Thyroid gland (tissue), 4 donors: ENCODE results near the gene TPBGL. TPM values are rescaled to one million over a fixed set of nuclear protein-coding genes. Genes with fewer than 3 reads are reported as not detected.

Experiments
- DNase-seq, 2 donors: peaks; one replicate each; pipeline ENCODE4 v3.0.0-alpha.2; 2019
- H3K27ac ChIP-seq, 3 donors: fragments of 200-600 bp; sonication (generic); 1 replicate in 2 of 3; 2 replicates in 1 of 3; pipeline ENCODE4 v1.5.1; 2016 to 2019; ENCODE audit warnings: mild to moderate bottlenecking in 1 of 3, moderate library complexity in 1 of 3
- H3K27me3 ChIP-seq: fragments of 200-600 bp; sonication (generic); one replicate; pipeline ENCODE4 v1.5.1; 2019
- H3K36me3 ChIP-seq, 2 donors: fragments of 200-600 bp; sonication (generic); one replicate each; pipeline ENCODE4 v1.5.1; 2016 to 2019
- H3K4me1 ChIP-seq, 2 donors: fragments of 200-600 bp; sonication (generic); one replicate each; pipeline ENCODE4 v1.5.1; 2017 to 2019
- H3K4me3 ChIP-seq, 3 donors: fragments of 200-600 bp; sonication (generic); replicated peaks in 1 of 3; 1 replicate in 2 of 3; 2 replicates in 1 of 3; pipeline ENCODE4 v1.5.1; 2016; ENCODE audit warnings: mild to moderate bottlenecking in 1 of 3
- H3K9me3 ChIP-seq: fragments of 200-600 bp; sonication (generic); one replicate; pipeline ENCODE4 v1.5.1; 2017
- POLR2A ChIP-seq, 2 donors: fragments of 450-650 bp; IDR thresholded peaks; one replicate each; pipeline ENCODE4 v1.6.1; 2017; ENCODE audit warnings: antibody characterized with exemption in 2 of 2, mild to moderate bottlenecking in 2 of 2, moderate library complexity in 1 of 2
- whole genome bisulfite sequencing, 2 donors: methylation state at CpG; one replicate each; pipeline ENCODE4 v1.1.5; 2017; 5-methylcytosine and 5-hydroxymethylcytosine counted together
- intact Hi-C: fragments of 100-400 bp; cut with DNase I; formaldehyde crosslinking; loops from one replicate; pipeline ENCODE4 v1.15.1; 2023
- total RNA-seq, 4 donors: library from RNA; depleted of rRNA; stranded (reverse); fragments of >200 nt; gene quantifications; one replicate each; pipeline ENCODE4 v1.2.3, GENCODE V29; 2016
- TF ChIP-seq, protein P1 (sequence below), 6 experiments: fragments of 200-600 bp in 3 of 6; fragments of 450-650 bp in 3 of 6; sonication (generic) in 3 of 6; IDR thresholded peaks; one replicate each; pipeline ENCODE4 v1.5.1; 2016 to 2019; ENCODE audit warnings: antibody characterized with exemption in 6 of 6, mild to moderate bottlenecking in 2 of 6, inconsistent platforms in 1 of 6, moderate library complexity in 1 of 6

Gene TPBGL
- total RNA-seq, 4 donors from 2014 or later = 0.67 to 0.89 (median 0.79) TPM; not detected in 1

DNA sequence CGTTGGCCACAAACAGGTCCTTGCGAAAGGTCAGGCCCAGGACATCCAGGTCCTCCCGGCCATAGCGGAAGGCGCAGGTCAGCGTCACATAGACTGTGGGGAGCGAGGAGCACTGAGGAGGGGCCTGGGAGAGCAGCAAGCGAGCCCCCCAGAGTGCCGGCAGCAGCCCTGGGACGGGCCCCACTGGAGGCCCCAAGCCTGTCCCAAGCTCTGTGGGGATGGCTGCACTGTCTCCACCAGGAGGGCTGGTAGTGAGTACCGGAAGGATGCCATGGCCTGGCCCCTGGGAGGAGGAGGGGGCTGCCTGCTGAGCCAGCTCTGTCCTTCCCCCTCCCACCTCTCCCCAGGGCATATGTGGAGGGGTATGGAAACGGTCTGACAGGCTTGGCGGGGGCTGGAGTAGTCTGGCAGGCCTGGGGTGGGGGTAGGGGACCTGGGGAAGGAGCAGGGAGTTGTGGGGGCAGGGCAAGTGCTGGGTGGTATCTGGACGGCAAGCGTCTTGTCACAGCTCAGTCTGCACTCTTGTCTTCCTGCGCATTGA lies 42.9 kb downstream of the TPBGL start:
- H3K36me3 ChIP-seq = peaks cover 0 to 1% of the 10 kb centered on the region in 2 donors

DNA sequence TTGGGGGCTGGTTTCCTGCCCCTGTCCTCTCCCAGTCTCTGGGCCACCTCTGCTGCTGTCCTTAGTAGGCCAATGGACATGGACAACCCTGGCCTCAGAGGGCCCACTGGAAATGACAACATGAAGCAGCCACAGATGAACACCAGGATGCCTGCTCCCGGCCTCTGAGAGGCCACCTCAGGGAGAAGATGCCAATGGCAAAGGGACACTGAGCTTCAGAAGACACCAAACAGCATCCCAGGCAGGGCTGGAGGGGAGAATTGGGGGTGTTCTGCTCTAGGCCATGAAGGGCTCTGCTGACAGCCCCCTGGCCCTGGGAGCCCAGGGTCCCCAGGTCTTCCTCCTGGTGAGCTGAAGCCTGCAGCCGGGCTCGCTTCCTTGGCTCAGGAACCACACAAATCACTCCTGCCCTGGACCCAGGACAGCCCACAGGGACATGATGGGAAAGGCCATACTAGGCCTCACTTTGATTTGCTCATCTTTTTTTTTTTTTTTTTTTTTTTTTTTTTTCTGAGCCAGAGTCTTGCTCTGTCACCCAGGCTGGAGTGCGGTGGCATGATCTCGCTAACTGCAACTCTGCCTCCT lies 45.3 kb downstream of the TPBGL start:
- Histone ChIP-seq H3K27ac (no peak overlapping the region), H3K4me1 (no peaks in the 10 kb centered on the region), H3K9me3 (no peaks in the 10 kb centered on the region), H3K27me3 (no peaks in the 10 kb centered on the region), H3K4me3 (no peak overlapping the region), H3K36me3 (no peaks in the 10 kb centered on the region)
- intact Hi-C loops = no loop called here
- no peak for TF ChIP-seq POLR2A (IDR thresholded peaks at IDR 0.05)
- TF ChIP-seq, protein P1, sequence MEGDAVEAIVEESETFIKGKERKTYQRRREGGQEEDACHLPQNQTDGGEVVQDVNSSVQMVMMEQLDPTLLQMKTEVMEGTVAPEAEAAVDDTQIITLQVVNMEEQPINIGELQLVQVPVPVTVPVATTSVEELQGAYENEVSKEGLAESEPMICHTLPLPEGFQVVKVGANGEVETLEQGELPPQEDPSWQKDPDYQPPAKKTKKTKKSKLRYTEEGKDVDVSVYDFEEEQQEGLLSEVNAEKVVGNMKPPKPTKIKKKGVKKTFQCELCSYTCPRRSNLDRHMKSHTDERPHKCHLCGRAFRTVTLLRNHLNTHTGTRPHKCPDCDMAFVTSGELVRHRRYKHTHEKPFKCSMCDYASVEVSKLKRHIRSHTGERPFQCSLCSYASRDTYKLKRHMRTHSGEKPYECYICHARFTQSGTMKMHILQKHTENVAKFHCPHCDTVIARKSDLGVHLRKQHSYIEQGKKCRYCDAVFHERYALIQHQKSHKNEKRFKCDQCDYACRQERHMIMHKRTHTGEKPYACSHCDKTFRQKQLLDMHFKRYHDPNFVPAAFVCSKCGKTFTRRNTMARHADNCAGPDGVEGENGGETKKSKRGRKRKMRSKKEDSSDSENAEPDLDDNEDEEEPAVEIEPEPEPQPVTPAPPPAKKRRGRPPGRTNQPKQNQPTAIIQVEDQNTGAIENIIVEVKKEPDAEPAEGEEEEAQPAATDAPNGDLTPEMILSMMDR (IDR thresholded peaks at IDR 0.05) = no peak
- WGBS, 2 donors = 95 to 99% methylated on average over 4 to 5 of the region's 5 CpGs
- DNase-seq = no peak

More for the DNA sequence above, 42.9 kb downstream of the TPBGL start:
- no peak overlapping the region for H3K27ac ChIP-seq
- peaks cover 0 to 4% of the 10 kb centered on the region in 2 donors for H3K4me1 ChIP-seq
- TF ChIP-seq POLR2A (IDR thresholded peaks at IDR 0.05) = no peak
- TF ChIP-seq, protein P1 (IDR thresholded peaks at IDR 0.05) = no peak
- no peaks in the 10 kb centered on the region for H3K9me3 ChIP-seq
- 85 to 92% methylated on average over 13 to 16 of the region's 16 CpGs for WGBS, 2 donors
- H3K4me3 ChIP-seq = no peak overlapping the region
- intact Hi-C loops = no loop called here
- no peak for DNase-seq
- no peaks in the 10 kb centered on the region for H3K27me3 ChIP-seq

DNA sequence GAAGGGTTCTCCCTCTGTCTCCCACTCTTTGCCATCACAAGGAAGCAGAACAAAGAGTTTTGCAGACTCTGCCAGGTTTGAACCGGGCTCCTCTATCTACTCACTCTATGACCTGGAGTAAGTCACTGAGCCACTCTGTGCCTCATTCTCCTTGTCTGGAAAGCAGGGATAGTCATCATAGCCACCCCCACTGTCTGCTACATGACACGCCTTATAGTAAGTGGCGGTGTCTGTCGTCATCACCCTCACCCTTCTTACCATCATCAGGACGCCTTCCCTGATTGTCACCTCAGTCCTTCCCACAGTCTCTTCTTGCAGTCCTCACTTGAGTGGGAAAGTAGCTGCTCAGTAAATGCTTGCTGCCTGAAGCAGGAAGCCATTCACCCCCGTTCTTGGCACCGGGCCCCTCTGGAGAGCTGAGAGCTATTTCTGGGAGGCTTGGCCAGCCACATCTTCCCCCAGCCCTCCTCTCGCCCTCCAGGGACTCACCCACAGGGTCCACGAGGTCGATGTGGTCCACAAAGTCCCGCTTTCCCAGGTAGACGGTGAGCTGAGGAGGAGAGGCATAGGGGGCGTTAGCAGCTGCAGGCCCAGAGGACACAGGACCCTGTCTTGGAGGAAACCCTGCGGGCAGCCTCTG lies 46.4 kb downstream of the TPBGL start:
- H3K4me1 ChIP-seq = no peaks in the 10 kb centered on the region
- H3K27ac ChIP-seq = no peak overlapping the region
- TF ChIP-seq, protein P1 (IDR thresholded peaks at IDR 0.05) = no peak
- no peak for TF ChIP-seq POLR2A (IDR thresholded peaks at IDR 0.05)
- DNase-seq = no peak
- H3K36me3 ChIP-seq = no peaks in the 10 kb centered on the region
- WGBS, 2 donors = 72 to 77% methylated on average over 12 to 14 of the region's 14 CpGs
- intact Hi-C loops = no loop called here
- H3K4me3 ChIP-seq = no peak overlapping the region
- no peaks in the 10 kb centered on the region for H3K9me3 ChIP-seq
- no peaks in the 10 kb centered on the region for H3K27me3 ChIP-seq

GRCh38 chr11:75287579-75287978 lies 47.0 kb downstream of the TPBGL start:
- 93 to 96% methylated on average over 17 of the region's 17 CpGs for WGBS, 2 donors
- no peaks in the 10 kb centered on the region for H3K36me3 ChIP-seq
- TF ChIP-seq, protein P1 (IDR thresholded peaks at IDR 0.05) = no peak
- no peak for TF ChIP-seq POLR2A (IDR thresholded peaks at IDR 0.05)

GRCh38 chr11:75289511-75289760 lies 48.9 kb downstream of the TPBGL start:
- TF ChIP-seq, protein P1 (IDR thresholded peaks at IDR 0.05) = no peak
- no peak for TF ChIP-seq POLR2A (IDR thresholded peaks at IDR 0.05)
- Histone ChIP-seq H3K9me3 (no peaks in the 10 kb centered on the region), H3K4me1 (no peaks in the 10 kb centered on the region), H3K36me3 (no peaks in the 10 kb centered on the region), H3K4me3 (no peak overlapping the region), H3K27me3 (no peaks in the 10 kb centered on the region), H3K27ac (no peak overlapping the region)
- WGBS, 2 donors = 59 to 71% methylated on average over 5 to 6 of the region's 6 CpGs
- no peak for DNase-seq
- intact Hi-C loops = no loop called here

More at GRCh38 chr11:75287579-75287978, 47.0 kb downstream of the TPBGL start:
- DNase-seq = no peak
- Histone ChIP-seq H3K9me3 (no peaks in the 10 kb centered on the region), H3K4me1 (no peaks in the 10 kb centered on the region), H3K27ac (no peak overlapping the region), H3K4me3 (no peak overlapping the region), H3K27me3 (no peaks in the 10 kb centered on the region)
- intact Hi-C loops = no loop called here
